ENCODE measurements around the gene SMPD3. TPM values are rescaled to one million over a fixed set of nuclear protein-coding genes. Genes with fewer than 3 reads are reported as not detected.
A peak's percentile ranks its signal among the peaks of the same experiment; 100 is the strongest.

SMPD3 gene
- total and polyA plus RNA-seq, 2 of the 4 experiments (the other 2 are of a cell fraction): not detected

GRCh38 chr16:68446681-68447652 is 1.3 kb downstream of the SMPD3 start (continued):
- TF ChIP-seq MAZ (IDR thresholded peaks at IDR 0.05; ENCODE audit: borderline replicate concordance, low read depth, low read length) (no peak), CEBPB (IDR thresholded peaks at IDR 0.05; ENCODE audit: low read depth, low read length) (no peak)

DNA sequence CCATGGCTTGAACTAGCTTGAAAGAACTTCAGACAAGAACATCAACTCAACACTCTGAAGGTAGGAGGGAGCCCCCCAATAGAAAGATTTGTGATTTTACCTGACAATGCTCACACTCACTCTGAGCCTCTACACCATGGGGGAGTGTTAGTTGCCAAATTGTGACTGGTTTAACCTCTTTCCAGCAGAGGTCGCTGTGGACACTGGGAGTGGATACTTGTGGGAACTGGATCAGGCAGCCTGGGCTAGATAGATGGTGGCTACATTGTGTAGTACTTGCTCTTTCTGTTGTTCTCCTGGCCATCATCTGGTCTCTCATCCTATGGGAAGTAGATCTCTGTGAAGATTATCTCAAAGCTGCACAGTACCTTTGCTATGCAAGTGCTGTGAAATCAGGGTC is 2.9 kb downstream of the SMPD3 start:
- Histone ChIP-seq H3K79me1 (ENCODE audit: low read depth in 1 of 2, low read length in 2 of 2) (no peaks in the 10 kb centered on the region), H2BK120ac (ENCODE audit: low read depth, low read length) (no peak overlapping the region), H2BK20ac (ENCODE audit: low read depth, low read length) (no peak overlapping the region), H3K4me1 (ENCODE audit: control insufficient read depth, insufficient read depth, low read length) (peaks cover 2% of the 10 kb centered on the region; the same call in 1 of the 2 replicates), H3K36me3 (ENCODE audit: control insufficient read depth, insufficient read depth, low read length) (no peaks in the 10 kb centered on the region), H4K91ac (ENCODE audit: insufficient read depth, low read depth, low read length) (no peak overlapping the region), H3K4me2 (ENCODE audit: low read depth, low read length) (no peak overlapping the region), H3K18ac (ENCODE audit: low read depth, low read length) (no peak overlapping the region), H3K27me3 (ENCODE audit: control insufficient read depth, insufficient read depth, low read length) (peaks cover 16% of the 10 kb centered on the region), H3K14ac (replicated peaks; ENCODE audit: low read depth, low read length) (no peak overlapping the region), H3K9ac (ENCODE audit: low read depth, low read length) (no peak overlapping the region), H4K8ac (ENCODE audit: low read depth in 2 of 2, low read length in 2 of 2) (no peak overlapping the region), H2BK5ac (ENCODE audit: low read depth, low read length, poor library complexity, severe bottlenecking) (no peak overlapping the region), H2AFZ (replicated peaks; ENCODE audit: low read length, poor library complexity) (no peak overlapping the region), H3K4ac (ENCODE audit: low read depth, low read length) (no peak overlapping the region), H3K23ac (ENCODE audit: low read depth, low read length) (no peak overlapping the region), H3K27ac (ENCODE audit: insufficient read depth, low read length) (no peak overlapping the region), H4K5ac (ENCODE audit: low read depth, low read length) (no peak overlapping the region), H2AK9ac (replicated peaks; ENCODE audit: low read depth, low read length, poor library complexity) (no peak overlapping the region), H2AK5ac (ENCODE audit: low read depth, low read length) (no peak overlapping the region), H3K56ac (ENCODE audit: extremely low read depth, insufficient read depth, low read length) (no peak overlapping the region), H3K9me3 (ENCODE audit: control insufficient read depth, insufficient read depth, low read length) (no peaks in the 10 kb centered on the region), H2BK15ac (ENCODE audit: low read depth, low read length) (no peak overlapping the region), H4K20me1 (ENCODE audit: insufficient read depth, low read length) (no peaks in the 10 kb centered on the region), H3K9me1 (ENCODE audit: insufficient read depth, low read length) (no peaks in the 10 kb centered on the region), H3K4me3 (ENCODE audit: insufficient read depth, low read depth, low read length) (no peak overlapping the region)
- WGBS, 2 experiments (ENCODE audit: extremely low coverage in 2 of 2, insufficient read length in 1 of 2): no CpG with 5 or more reads among the region's 1 CpG
- ATAC-seq (ENCODE audit: low read depth): no peak
- no TSS peak for BruUV-seq (replicated peaks)
- peak; percentile 5 for DNase-seq
- in situ Hi-C loops (cut with MboI; ENCODE audit: low sequenced_read_pairs): no loop called here
- CTCF ChIA-PET: interaction anchor here (0.6 kb wide), 1 partner anchor 119 kb away, joined by 3 read pairs; no protein-coding TSS in a partner anchor
- POLR2A ChIA-PET (ENCODE audit: unreplicated experiment): no interaction called here
- intact Hi-C loops (cut with micrococcal nuclease): loop anchor here (2.0 kb wide), 1 partner anchor 65 kb away; no protein-coding TSS in a partner anchor
- TF ChIP-seq SMC3 (IDR thresholded peaks at IDR 0.05; ENCODE audit: low read depth, low read length) (peak; percentile 26; the same call in 1 of the 2 replicates), RAD21 (IDR thresholded peaks at IDR 0.05; ENCODE audit: low read length) (peak; percentile 22; the same call in 1 of the 2 replicates), CTCF (conservative IDR thresholded peaks at IDR 0.05; ENCODE audit: low read depth, low read length) (peak; percentile 25; the same call in 1 of the 2 replicates), ELK1 (IDR thresholded peaks at IDR 0.05; ENCODE audit: borderline replicate concordance, low read depth, low read length) (no peak)
- dilution Hi-C loops (cut with HindIII; ENCODE audit: low sequenced_read_pairs, unreplicated experiment): no loop called here

Measured in IMR-90 (cell line).